IPS DF 6.9 (cell line): ENCODE results near the gene KLK3.
"Not testable (repeated sequence)": the region's sequence is repeated elsewhere in the genome, so short reads cannot be mapped to it uniquely, and the experiment has no call there.

Experiments
- DNase-seq: peaks from one replicate; pipeline ENCODE4 v3.0.0-alpha.2; 2013; ENCODE audit warnings: low read depth, low spot score
- H3K27ac ChIP-seq: one replicate; pipeline ENCODE4 v1.5.1; 2013; ENCODE audit warnings: low read length, control low read depth
- H3K27me3 ChIP-seq: 2 replicates; pipeline ENCODE4 v1.6.1; 2013; ENCODE audit warnings: mild to moderate bottlenecking, low read length; ENCODE audit not compliant: control insufficient read depth, insufficient read depth
- H3K36me3 ChIP-seq: 2 replicates; pipeline ENCODE4 v1.6.1; 2013; ENCODE audit warnings: low read length; ENCODE audit not compliant: control insufficient read depth, insufficient read depth
- H3K4me1 ChIP-seq: 2 replicates; pipeline ENCODE4 v1.6.1; 2013; ENCODE audit warnings: low read length; ENCODE audit not compliant: control insufficient read depth, insufficient read depth
- H3K4me3 ChIP-seq: 2 replicates; pipeline ENCODE4 v1.5.1; 2013; ENCODE audit warnings: mild to moderate bottlenecking, low read length
- H3K9me3 ChIP-seq: 2 replicates; pipeline ENCODE4 v1.6.1; 2013; ENCODE audit warnings: low read length, inconsistent platforms; ENCODE audit not compliant: control insufficient read depth, insufficient read depth
- WGBS: extraction: QIAGEN DNeasy Blood & Tissue Kit; methylation state at CpG from one replicate; pipeline ENCODE4 v1.1.7; 2013; ENCODE audit warnings: mixed read lengths, missing lambda C conversion rate; ENCODE audit not compliant: insufficient read length, insufficient coverage; 5-methylcytosine and 5-hydroxymethylcytosine counted together

The KLK3 gene

GRCh38 chr19:50882188-50882587, 27.5 kb downstream of the KLK3 start:
- Histone ChIP-seq H3K9me3 (peaks cover 1% of the 10 kb centered on the region), H3K36me3 (no peaks in the 10 kb centered on the region), H3K27ac (no peak overlapping the region), H3K27me3 (no peaks in the 10 kb centered on the region), H3K4me3 (no peak overlapping the region), H3K4me1 (no peaks in the 10 kb centered on the region)
- no peak for DNase-seq
- WGBS = no CpG with 5 or more reads among the region's 3 CpGs

DNA sequence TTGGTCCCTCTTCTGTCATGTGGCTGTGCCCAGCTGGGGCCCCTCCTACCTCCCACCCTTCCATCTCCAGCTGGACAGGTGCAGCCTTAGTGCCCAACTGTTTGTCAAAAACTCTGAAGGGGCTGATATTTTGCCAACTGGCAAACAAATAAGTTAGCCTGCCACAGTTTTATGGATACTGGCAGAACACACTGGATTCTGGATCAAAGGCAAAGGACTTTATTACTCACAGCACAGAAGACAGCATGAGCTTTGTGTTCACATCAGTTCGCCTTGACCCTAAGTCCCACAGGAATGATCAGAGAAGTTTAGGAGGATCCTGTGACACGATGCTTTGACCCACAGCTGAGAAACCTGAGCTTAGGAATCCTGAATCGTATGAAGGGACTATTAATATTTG, 34.9 kb downstream of the KLK3 start:
- no peaks in the 10 kb centered on the region for H3K4me1 ChIP-seq
- no peak overlapping the region for H3K4me3 ChIP-seq
- no CpG with 5 or more reads among the region's 3 CpGs for WGBS
- no peaks in the 10 kb centered on the region for H3K27me3 ChIP-seq
- no peaks in the 10 kb centered on the region for H3K36me3 ChIP-seq
- H3K9me3 ChIP-seq = peaks cover under 1% of the 10 kb centered on the region; the same call in 1 of the 2 replicates
- DNase-seq = no peak
- H3K27ac ChIP-seq = no peak overlapping the region

- H3K27ac ChIP-seq = no peak overlapping the region
- DNase-seq = no peak
- peaks cover 4% of the 10 kb centered on the region for H3K9me3 ChIP-seq
- H3K36me3 ChIP-seq = no peaks in the 10 kb centered on the region
- no peaks in the 10 kb centered on the region for H3K4me1 ChIP-seq
- no peak overlapping the region for H3K4me3 ChIP-seq
- no CpG with 5 or more reads among the region's 5 CpGs for WGBS
- H3K27me3 ChIP-seq = no peaks in the 10 kb centered on the region
Observed at GRCh38 chr19:50890422-50891252, 35.9 kb downstream of the KLK3 start.

- Histone ChIP-seq H3K36me3 (no peaks in the 10 kb centered on the region), H3K4me3 (no peak overlapping the region), H3K9me3 (peaks cover 4% of the 10 kb centered on the region), H3K4me1 (no peaks in the 10 kb centered on the region), H3K27me3 (no peaks in the 10 kb centered on the region), H3K27ac (no peak overlapping the region)
- DNase-seq = no peak
- WGBS = no CpG with 5 or more reads among the region's 5 CpGs
Observed at GRCh38 chr19:50891253-50891625, 36.5 kb downstream of the KLK3 start.

- Histone ChIP-seq H3K4me1 (no peaks in the 10 kb centered on the region), H3K4me3 (no peak overlapping the region), H3K27ac (no peak overlapping the region), H3K9me3 (peaks cover 4% of the 10 kb centered on the region), H3K27me3 (no peaks in the 10 kb centered on the region), H3K36me3 (no peaks in the 10 kb centered on the region)
- WGBS = no CpG with 5 or more reads among the region's 18 CpGs
- no peak for DNase-seq
Observed at GRCh38 chr19:50893047-50893736, 38.5 kb downstream of the KLK3 start.

GRCh38 chr19:50894478-50895356, 40.0 kb downstream of the KLK3 start:
- DNase-seq = no peak
- Histone ChIP-seq H3K27me3 (no peaks in the 10 kb centered on the region), H3K9me3 (peaks cover 4% of the 10 kb centered on the region), H3K27ac (no peak overlapping the region), H3K4me1 (no peaks in the 10 kb centered on the region), H3K4me3 (no peak overlapping the region), H3K36me3 (no peaks in the 10 kb centered on the region)
- 100% methylated on average over 1 of the region's 10 CpGs for WGBS

DNA sequence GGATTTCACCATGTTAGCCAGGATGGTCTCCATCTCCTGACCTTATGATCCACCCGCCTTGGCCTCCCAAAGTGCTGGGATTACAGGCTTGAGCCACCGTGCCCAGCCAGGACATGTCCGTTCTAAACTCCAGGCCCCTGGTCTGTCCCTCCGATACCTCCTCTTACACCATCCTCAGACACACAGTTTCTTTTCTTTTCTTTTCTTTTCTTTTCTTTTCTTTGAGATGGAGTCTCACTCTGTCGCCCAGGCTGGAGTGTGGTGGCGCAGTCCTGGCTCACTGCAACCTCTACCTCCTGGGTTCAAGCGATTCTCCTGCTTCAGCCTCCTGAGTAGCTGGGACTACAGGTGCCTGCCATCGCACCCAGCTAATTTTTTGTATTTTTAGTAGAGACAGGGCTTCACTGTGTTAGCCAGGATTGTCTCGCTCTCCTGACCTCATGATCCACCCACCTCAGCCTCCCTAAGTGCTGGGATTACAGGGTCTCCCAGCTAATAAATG, 41.4 kb downstream of the KLK3 start:
- not testable (repeated sequence) for H3K4me1 ChIP-seq, H3K27me3 ChIP-seq, H3K9me3 ChIP-seq, H3K27ac ChIP-seq, DNase-seq, H3K4me3 ChIP-seq, H3K36me3 ChIP-seq
- no CpG with 5 or more reads among the region's 9 CpGs for WGBS

- Histone ChIP-seq H3K4me3 (no peak overlapping the region), H3K27me3 (no peaks in the 10 kb centered on the region), H3K27ac (no peak overlapping the region), H3K36me3 (no peaks in the 10 kb centered on the region), H3K9me3 (peaks cover 4% of the 10 kb centered on the region), H3K4me1 (no peaks in the 10 kb centered on the region)
- DNase-seq = no peak
- no CpG with 5 or more reads among the region's 6 CpGs for whole genome bisulfite sequencing
Observed at GRCh38 chr19:50896591-50897190, 42.0 kb downstream of the KLK3 start.

DNA sequence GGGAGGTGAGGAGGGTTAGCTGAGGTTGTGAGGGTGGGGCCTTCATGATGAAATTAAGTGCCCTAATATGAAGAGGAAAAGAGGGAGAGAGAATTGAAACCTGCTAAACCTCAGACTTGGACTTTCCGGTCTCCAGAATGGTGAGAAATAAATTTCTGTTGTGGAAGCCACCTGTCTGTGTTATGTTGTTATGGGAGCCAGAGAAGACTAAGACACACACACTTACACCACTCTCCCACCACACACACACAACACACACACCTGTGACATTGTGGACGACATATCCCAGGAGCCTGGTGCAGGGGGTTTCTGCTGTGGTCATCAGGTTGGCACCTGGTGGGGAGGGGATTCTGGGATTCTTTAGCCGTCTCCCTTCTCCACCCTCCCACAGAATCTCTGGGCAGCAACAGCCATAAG, 42.5 kb downstream of the KLK3 start:
- Histone ChIP-seq H3K36me3 (no peaks in the 10 kb centered on the region), H3K4me1 (no peaks in the 10 kb centered on the region), H3K9me3 (peaks cover 4% of the 10 kb centered on the region), H3K27me3 (no peaks in the 10 kb centered on the region), H3K27ac (no peak overlapping the region), H3K4me3 (no peak overlapping the region)
- DNase-seq = no peak
- no CpG with 5 or more reads among the region's 3 CpGs for WGBS

DNA sequence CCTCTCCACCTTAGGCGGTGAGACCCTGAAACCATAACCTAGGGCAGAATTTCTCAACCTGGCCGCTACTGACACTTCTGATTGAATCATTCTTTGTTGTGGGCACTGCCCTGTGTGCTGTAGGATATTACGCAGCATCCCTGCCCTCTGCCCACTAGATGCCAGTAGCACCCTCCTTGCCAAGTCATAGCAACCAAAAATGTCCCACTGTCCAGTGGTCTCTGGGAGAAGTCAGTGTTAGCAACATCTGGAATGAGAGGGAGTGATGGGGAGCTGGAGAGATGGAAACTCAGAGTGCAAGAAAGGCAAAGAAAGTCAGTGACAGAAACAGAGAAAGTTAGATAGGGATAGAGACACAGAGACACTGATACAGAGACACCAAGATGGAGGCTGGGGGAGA, 42.9 kb downstream of the KLK3 start:
- no CpG with 5 or more reads among the region's 3 CpGs for WGBS
- Histone ChIP-seq H3K36me3 (no peaks in the 10 kb centered on the region), H3K4me1 (no peaks in the 10 kb centered on the region), H3K27ac (no peak overlapping the region), H3K4me3 (no peak overlapping the region), H3K27me3 (no peaks in the 10 kb centered on the region), H3K9me3 (peaks cover 4% of the 10 kb centered on the region)
- DNase-seq = no peak
